Measurements from ENCODE around the gene EIF3B.
A peak's percentile ranks its signal among the peaks of the same experiment; 100 is the strongest.
"Not testable (repeated sequence)": the region's sequence is repeated elsewhere in the genome, so short reads cannot be mapped to it uniquely, and the experiment has no call there.

Gene EIF3B

GRCh38 chr7:2372724-2373123 is 18.1 kb downstream of the EIF3B start:
- DNase-seq: no peak

GRCh38 chr7:2373124-2373556 is 18.5 kb downstream of the EIF3B start:
- intact Hi-C loops (cut with DNase I): no loop called here
- no peak for DNase-seq

More at GRCh38 chr7:2372724-2373123, 18.1 kb downstream of the EIF3B start:
- intact Hi-C loops (cut with DNase I): no loop called here

- intact Hi-C loops (cut with DNase I): no loop called here
Observed at GRCh38 chr7:2373646-2374045, 19.0 kb downstream of the EIF3B start.

GRCh38 chr7:2374401-2374800 is 19.8 kb downstream of the EIF3B start:
- DNase-seq: no peak
- intact Hi-C loops (cut with DNase I): no loop called here

More at GRCh38 chr7:2373646-2374045, 19.0 kb downstream of the EIF3B start:
- no peak for DNase-seq

GRCh38 chr7:2374830-2375728 is 20.5 kb downstream of the EIF3B start:
- no peak for DNase-seq
- intact Hi-C loops (cut with DNase I): no loop called here

GRCh38 chr7:2376351-2377154 is 21.9 kb downstream of the EIF3B start:
- intact Hi-C loops (cut with DNase I): no loop called here
- peak in 39 of 42 donors; percentile 30 to 86 (median 61) for DNase-seq

GRCh38 chr7:2377492-2377891 is 22.9 kb downstream of the EIF3B start:
- intact Hi-C loops (cut with DNase I): not testable (repeated sequence)

GRCh38 chr7:2378125-2378524 is 23.5 kb downstream of the EIF3B start:
- DNase-seq; intact Hi-C loops (cut with DNase I): not testable (repeated sequence)

More at GRCh38 chr7:2377492-2377891, 22.9 kb downstream of the EIF3B start:
- not testable (repeated sequence) for DNase-seq

- intact Hi-C loops (cut with DNase I): no loop called here
- no peak for DNase-seq
Observed at GRCh38 chr7:2379161-2379560, 24.5 kb downstream of the EIF3B start.

- intact Hi-C loops (cut with DNase I): no loop called here
- DNase-seq: no peak
Observed at GRCh38 chr7:2379821-2380450, 25.3 kb downstream of the EIF3B start.

GRCh38 chr7:2380461-2380860 is 25.8 kb downstream of the EIF3B start:
- intact Hi-C loops (cut with DNase I): no loop called here
- DNase-seq: no peak

- no peak for DNase-seq
Observed at GRCh38 chr7:2381227-2381626, 26.6 kb downstream of the EIF3B start.

GRCh38 chr7:2381881-2382509 is 27.4 kb downstream of the EIF3B start:
- DNase-seq: no peak
- intact Hi-C loops (cut with DNase I): no loop called here

More at GRCh38 chr7:2381227-2381626, 26.6 kb downstream of the EIF3B start:
- intact Hi-C loops (cut with DNase I): no loop called here

- intact Hi-C loops (cut with DNase I): no loop called here
- peak in 8 of 42 donors; percentile 16 to 49 (median 30) for DNase-seq
Observed at GRCh38 chr7:2383543-2384274, 29.1 kb downstream of the EIF3B start.

GRCh38 chr7:2384354-2385243 is 30.0 kb downstream of the EIF3B start:
- DNase-seq: peak in 39 of 42 donors; percentile 40 to 83 (median 61)
- intact Hi-C loops (cut with DNase I): no loop called here

GRCh38 chr7:2386122-2386521 is 31.5 kb downstream of the EIF3B start:
- intact Hi-C loops (cut with DNase I); DNase-seq: not testable (repeated sequence)

- intact Hi-C loops (cut with DNase I): no loop called here
- no peak for DNase-seq
Observed at GRCh38 chr7:2386964-2387669, 32.5 kb downstream of the EIF3B start.

Data from head of caudate nucleus (tissue), 42 donors.